ENCODE results near the gene RAI1.

Gene RAI1

DNA sequence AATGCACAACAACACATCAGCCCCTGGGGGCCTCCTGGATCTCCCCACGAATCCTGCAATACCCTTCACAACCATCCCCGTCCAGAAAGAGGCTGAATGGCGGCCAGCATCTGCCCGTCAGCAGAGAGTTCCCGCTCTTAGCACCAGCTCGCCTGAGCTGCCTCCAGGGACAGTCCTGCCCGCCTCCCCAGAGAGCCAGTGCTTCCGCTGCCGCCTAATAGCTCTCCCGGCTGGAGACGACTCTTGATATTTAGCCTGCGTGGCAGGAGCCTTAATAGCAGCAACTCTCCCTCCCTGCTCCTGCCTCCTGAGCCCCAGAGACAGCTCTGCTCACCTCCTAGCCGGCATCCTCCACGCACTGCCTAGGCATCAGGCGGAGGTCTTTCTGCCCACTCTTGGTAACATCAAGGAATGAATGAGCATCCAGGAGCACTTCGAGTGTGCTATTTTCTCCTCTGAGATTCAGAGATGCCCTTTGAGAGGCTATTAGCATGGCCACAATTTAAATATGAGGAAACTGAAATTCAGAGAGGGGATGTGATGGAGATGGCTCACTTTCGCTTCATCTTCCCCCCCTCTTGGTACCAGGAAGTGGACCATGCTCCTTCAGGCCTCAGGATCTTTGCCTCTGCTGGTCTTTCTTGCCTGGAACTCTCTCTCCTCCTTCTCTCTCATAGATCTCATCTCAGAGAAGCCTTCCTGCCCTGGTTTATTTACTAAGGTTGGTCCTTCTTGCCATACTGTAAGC, 67.9 kb downstream of the RAI1 start:
- DNase-seq (ENCODE audit: low read depth): no peak

- DNase-seq (ENCODE audit: low read depth): peak; percentile 59
These were observed 68.7 kb downstream of the RAI1 start for GRCh38 chr17:17749921-17750320.

DNA sequence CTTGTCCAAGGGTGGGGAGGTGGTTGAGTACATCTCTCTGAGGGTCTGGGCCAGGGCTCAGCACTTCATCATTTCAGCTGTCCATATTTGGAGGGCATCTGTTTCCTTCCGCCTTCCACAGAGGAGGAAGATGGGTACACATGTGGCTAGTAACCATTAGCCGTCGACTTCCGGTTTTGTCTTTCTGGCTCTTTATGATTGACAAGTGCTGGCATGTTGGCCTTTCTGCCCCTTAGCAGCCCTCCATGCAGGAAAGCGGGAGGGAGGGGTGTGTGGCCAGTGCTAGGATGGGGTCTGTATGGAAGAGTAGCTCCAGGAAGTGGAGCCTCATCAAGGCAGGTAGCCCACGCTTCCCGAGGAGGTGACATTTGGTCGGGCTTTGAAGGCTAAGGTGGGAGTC, 69.6 kb downstream of the RAI1 start:
- DNase-seq (ENCODE audit: low read depth): no peak

DNA sequence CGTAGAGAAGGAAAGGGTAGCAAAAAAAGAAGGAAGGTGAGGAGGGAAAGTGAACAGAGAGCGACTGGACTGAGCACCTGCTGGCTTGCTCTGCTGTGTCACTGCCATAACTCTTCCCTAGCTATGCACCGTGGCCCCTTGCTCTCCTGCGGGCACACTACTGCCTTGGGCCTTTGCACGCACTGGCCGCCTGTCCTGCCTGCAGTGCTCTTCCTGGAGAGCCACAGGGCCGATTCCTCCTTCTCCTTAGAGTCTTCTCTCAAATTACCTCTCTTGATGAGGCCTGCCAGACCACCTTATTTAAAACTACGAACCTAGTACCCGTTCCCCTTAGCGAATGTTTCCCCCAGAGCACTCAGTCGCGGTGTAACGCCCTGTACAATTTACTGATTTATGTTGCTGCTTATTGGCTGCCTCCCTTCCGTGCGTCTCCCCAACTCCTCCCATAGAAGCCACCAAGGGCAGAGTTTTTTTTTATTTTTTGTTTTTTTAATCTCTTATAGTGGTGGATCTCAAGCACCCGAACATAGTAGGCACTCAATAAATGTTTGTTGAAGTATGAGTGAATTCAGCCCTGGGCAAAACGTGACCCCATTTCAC, 70.3 kb downstream of the RAI1 start:
- no peak for DNase-seq (ENCODE audit: low read depth)

DNA sequence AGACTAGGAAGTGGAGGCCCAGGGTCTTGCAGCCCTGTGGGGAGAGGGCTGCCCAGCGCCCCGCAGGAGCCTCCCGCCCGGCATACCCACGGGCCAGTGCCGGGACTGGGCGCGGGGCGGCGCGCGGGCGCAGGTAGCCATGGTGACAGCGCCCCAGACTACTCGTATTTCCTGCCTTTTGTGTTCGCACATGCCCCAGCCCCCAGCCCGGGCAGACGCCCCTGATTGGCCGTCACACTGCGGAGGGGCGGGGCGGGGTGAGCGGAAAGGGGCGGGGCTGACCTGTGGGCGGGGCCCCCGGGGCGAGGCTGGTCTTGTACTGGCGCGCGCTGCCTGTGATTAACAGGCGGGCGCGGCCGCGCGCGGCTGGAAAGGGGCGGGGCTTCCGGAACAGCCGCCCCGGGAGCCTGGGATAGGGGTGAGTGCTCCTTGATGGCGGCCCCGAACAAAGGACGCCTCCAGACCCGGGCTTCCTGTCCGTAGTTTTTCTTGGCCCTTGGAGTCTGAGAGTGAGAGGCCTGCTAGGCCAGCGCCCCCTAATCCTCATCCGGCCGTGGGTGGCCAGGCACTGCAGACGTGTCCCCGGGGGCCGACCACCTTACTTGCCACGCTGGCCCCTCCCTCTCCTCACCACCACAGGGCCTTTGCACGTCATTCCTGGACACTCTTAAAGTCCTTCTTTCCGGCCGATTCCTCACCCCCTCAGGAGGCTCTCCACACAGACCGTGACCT, 71.0 kb downstream of the RAI1 start:
- peak; percentile 96 for DNase-seq (ENCODE audit: low read depth)

GRCh38 chr17:17752821-17753321, 71.6 kb downstream of the RAI1 start:
- no peak for DNase-seq (ENCODE audit: low read depth)

GRCh38 chr17:17754719-17755686, 73.7 kb downstream of the RAI1 start:
- DNase-seq (ENCODE audit: low read depth): no peak

GRCh38 chr17:17755715-17756114, 74.5 kb downstream of the RAI1 start:
- no peak for DNase-seq (ENCODE audit: low read depth)

DNA sequence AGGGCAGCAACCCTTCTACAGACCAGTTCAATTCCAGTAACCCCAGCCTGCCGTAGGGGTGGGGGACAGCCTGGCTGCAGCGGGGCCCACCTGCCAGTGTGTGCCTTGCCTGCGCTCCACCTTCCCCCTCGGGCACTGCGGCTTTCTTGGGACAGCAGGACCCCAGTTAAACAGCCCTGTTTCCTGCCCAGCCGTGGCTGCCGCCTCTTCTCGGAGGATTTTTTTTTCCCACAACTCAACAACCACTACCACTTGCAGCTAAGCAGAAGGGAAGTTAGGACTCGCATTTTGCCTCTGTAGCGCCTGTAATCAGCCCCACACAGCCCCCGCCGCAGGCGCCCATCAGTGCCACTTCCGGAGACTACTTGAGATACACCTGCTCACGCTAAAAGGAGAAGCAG, 76.1 kb downstream of the RAI1 start:
- no peak for DNase-seq (ENCODE audit: low read depth)

GRCh38 chr17:17757956-17758845, 76.9 kb downstream of the RAI1 start:
- no peak for DNase-seq (ENCODE audit: low read depth)

GRCh38 chr17:17758941-17759563, 77.8 kb downstream of the RAI1 start:
- no peak for DNase-seq (ENCODE audit: low read depth)

DNA sequence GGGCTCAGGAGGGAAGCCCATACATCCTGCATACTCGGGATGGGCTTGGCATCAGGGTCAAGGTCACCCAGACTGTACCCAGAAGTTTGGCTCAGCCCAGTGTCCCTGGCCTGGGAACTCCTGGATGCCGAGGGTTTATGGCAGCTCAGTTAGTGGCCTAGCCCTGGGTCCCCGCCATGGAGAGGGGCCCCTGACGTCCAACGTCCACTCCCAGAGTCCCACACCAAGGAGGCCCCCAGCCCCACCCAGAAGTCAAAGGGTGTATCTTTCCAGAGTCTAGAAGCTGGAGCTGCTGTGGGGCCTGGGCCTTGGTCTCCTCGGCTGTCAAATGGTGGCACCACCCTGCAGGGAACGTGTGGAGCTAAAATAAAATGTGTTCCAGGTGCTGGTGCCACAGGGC, 79.1 kb downstream of the RAI1 start:
- DNase-seq (ENCODE audit: low read depth): no peak

DNA sequence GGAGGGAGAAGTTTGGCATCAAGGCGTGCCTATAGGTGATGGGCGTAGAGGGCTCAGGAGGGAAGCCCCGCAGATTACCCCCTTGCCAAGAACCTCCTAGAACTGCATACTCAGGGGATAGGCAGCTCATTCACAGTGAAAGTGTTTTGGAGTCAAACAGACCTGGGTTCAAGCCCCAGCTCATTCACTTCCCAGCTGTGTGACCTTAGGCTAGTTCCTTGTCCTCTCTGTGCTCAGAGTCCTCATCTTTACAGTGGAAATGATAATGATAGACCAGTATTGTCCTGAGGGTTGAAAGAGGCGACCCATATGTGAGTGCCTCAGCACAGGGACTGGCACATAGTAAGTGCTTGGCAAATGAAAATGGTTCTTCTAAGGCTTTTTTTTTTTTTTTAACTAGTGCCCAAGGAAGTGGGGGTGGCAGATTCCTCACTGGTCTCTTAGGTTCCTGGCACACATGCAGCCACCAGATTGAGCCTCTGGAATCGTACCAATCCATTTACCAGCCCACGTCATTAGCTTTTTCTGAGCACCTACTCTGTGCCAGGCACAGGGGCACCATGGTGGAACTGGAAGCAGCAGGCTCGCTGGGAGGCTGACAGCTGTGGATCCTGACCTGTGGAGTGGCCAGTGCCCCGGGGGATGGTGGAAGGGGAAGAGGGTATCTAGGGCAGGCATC, 79.8 kb downstream of the RAI1 start:
- DNase-seq (ENCODE audit: low read depth): no peak

DNA sequence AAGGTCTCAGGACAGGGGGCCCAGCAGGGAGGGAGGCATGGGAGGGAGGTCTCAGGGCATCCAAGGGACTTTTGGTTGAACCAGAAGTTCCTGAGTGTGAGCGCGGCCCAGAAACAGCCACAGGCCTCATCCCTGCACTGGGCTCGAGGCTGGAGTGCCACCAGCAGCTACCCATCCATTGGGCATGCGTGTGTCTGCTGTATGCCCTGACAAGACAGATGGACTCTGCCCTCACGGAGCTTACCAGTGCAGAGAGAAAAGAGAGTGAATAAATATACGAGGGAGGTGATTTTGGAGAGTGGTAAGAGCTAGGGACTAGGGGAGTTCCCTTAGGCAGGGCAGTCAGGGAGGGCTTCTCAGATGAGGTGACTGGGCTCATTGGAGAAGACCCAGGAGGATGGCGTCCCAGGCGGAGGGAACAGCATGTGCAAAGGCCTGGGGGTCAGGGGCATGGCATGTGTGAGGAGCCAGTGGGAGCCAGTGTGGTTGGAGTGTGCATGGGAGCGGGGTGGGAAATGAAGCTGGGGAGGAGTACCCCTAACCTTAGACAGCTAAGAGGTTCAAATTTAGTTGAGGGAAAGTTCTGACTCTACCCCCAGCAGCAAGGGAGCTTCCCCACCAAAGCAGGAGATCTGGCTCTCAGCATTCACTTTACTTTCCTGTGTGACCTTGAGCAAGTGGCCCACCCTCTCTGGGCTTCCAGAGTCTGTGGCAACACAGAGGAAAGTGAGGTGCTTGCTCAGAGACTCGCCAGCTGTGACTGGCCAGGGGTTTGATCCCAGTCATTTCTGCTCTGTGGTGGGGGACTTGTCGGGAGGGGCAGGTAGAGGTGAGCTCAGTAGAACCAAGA, 80.9 kb downstream of the RAI1 start:
- no peak for DNase-seq (ENCODE audit: low read depth)

GRCh38 chr17:17762744-17763105, 81.5 kb downstream of the RAI1 start:
- no peak for DNase-seq (ENCODE audit: low read depth)

DNA sequence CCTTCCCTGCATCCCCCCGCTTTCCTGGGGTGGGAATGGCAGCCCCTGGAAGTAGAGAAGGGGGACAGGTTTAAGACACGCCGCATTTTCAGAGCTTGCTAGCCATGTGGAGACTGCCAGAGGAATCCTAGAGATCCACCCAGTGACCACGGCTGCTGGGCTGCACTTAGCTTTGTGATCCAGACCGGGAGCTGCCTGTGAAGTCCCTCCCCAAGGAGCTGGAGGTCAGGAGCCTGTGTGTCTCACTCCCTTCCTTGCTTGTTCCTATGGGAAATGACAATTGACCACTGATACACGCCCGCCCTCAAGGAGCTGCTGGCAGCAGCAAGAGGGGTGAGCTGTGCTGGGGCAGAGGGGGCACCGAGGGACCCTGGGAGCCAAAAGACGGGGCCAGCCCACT, 81.9 kb downstream of the RAI1 start:
- DNase-seq (ENCODE audit: low read depth): no peak

- no peak for DNase-seq (ENCODE audit: low read depth)
These were observed 82.5 kb downstream of the RAI1 start for GRCh38 chr17:17763734-17764133.

DNA sequence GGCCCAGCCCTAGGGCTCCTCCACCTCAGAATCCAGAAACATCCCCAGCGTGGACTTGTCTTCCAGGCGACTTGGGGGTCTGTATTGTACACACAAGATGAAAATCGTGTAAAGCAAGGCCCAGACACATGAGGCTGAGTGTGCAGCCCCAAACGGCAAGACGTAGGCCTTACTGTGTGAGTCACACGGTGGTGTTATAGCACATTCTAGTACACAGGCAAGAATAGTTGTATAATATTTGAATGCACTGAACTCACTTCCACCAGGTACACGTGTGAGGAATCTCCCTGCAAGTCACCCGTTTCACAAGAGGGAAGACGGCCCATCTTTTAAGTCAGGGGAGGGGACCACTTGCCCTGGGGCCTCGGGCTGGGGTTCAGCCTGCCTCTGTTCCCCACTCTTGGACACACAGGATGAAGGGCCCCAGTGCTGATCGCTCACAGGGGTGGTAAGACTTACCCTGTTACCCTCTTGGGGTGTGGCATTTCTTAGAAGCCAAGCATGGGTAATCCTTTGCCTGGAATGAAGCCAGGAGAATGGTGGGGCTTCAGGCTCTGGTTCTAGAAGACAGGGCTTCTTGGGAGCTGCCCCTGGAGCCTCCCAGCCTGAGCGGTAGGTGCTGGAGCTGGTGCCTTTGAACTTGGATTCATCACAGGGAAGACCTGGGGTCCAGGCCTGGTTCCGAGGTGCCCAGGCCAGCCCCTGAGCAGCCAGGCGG, 84.3 kb downstream of the RAI1 start:
- peak; percentile 36 for DNase-seq (ENCODE audit: low read depth)
